SU-DHL-6 (cell line): ENCODE data around the gene LENG9.

Experiments used
- EZH2phosphoT487 ChIP-seq: fragments of 200-600 bp; sonication (generic), shearing (Covaris generic); conservative IDR thresholded peaks from 2 replicates; pipeline ENCODE4 v1.6.1; 2018; ENCODE audit warnings: mild to moderate bottlenecking, antibody characterized with exemption, low read length, moderate library complexity, mixed read lengths
- TF ChIP-seq, protein P1 (sequence below): fragments of 200-600 bp; sonication (generic); IDR thresholded peaks from one replicate; pipeline ENCODE4 v1.5.1; 2017; ENCODE audit warnings: antibody characterized with exemption, mild to moderate bottlenecking, low read length, moderate library complexity; ENCODE audit not compliant: insufficient read depth, poor library complexity, severe bottlenecking

DNA sequence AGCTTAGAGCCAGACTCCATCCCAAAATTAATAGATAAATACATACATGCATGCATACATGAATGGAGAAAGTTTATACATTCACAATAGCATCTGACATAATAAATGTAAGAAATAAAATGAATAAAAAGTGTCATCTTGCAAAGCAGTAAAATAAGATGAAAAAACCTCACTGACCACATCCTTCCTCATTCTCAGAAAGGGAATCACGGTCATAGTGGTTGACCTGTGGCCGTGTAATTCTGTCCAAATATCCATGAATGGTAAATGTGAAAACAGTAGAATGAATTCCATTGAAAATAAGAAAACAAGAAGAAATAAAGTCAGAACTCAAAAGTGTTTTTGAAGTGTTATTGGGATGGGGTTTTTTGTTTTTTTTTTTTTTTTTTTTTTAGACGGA is 19.3 kb upstream of the LENG9 start:
- TF ChIP-seq, protein P1, sequence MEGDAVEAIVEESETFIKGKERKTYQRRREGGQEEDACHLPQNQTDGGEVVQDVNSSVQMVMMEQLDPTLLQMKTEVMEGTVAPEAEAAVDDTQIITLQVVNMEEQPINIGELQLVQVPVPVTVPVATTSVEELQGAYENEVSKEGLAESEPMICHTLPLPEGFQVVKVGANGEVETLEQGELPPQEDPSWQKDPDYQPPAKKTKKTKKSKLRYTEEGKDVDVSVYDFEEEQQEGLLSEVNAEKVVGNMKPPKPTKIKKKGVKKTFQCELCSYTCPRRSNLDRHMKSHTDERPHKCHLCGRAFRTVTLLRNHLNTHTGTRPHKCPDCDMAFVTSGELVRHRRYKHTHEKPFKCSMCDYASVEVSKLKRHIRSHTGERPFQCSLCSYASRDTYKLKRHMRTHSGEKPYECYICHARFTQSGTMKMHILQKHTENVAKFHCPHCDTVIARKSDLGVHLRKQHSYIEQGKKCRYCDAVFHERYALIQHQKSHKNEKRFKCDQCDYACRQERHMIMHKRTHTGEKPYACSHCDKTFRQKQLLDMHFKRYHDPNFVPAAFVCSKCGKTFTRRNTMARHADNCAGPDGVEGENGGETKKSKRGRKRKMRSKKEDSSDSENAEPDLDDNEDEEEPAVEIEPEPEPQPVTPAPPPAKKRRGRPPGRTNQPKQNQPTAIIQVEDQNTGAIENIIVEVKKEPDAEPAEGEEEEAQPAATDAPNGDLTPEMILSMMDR = no peak
- TF ChIP-seq EZH2phosphoT487 = no peak
